ENCODE data around the gene AMIGO1.
A peak's percentile ranks its signal among the peaks of the same experiment; 100 is the strongest.

AMIGO1 gene

DNA sequence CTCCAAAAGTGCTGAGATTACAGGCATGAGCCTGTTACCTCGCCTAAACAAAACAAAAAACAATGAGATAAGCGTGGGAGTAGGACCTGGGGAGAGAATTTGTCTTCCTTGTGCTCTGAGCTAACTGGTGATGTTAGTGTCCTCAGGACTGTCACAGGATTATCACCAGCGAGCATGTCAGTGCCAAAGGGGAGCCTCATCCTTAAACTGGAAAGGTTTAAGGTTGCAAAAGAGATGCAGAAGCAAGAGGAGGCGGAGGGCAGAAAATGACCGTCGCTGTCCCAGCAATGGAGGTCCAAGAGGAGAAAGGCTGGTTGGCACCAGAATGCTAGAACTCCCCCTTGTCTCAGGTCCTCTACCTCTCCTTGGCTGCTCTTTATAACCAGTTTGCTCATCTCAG is 39.3 kb downstream of the AMIGO1 start:
- no peak for DNase-seq (ENCODE audit: low spot score)
- TF ChIP-seq, protein P1, sequence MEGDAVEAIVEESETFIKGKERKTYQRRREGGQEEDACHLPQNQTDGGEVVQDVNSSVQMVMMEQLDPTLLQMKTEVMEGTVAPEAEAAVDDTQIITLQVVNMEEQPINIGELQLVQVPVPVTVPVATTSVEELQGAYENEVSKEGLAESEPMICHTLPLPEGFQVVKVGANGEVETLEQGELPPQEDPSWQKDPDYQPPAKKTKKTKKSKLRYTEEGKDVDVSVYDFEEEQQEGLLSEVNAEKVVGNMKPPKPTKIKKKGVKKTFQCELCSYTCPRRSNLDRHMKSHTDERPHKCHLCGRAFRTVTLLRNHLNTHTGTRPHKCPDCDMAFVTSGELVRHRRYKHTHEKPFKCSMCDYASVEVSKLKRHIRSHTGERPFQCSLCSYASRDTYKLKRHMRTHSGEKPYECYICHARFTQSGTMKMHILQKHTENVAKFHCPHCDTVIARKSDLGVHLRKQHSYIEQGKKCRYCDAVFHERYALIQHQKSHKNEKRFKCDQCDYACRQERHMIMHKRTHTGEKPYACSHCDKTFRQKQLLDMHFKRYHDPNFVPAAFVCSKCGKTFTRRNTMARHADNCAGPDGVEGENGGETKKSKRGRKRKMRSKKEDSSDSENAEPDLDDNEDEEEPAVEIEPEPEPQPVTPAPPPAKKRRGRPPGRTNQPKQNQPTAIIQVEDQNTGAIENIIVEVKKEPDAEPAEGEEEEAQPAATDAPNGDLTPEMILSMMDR (IDR thresholded peaks at IDR 0.05), result no peak
- no peak overlapping the region for H3K4me3 ChIP-seq
- no peak overlapping the region for H3K27ac ChIP-seq

DNA sequence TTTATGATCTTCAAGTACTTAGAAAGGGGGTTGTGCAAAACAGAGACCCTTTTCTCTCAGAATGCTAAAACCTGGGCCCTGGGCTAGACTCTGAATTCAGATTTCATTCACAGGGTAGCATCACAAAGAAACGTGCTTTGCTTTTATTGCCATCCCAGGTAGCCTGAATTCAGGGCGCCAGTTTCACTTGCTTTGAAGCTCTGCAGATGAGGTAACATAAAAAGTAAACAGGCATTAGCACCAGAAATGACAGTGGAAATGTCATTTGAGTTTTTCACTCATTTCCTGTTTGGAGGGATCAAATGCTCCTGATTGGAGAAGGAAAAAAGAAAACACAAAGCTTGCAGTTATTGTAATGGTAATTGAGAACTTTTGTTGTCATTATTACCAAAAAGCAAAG is 40.6 kb downstream of the AMIGO1 start:
- DNase-seq (ENCODE audit: low spot score), result no peak
- no peak overlapping the region for H3K27ac ChIP-seq
- TF ChIP-seq, protein P1 (IDR thresholded peaks at IDR 0.05), result no peak
- H3K4me3 ChIP-seq, result no peak overlapping the region

- Histone ChIP-seq H3K27ac (no peak overlapping the region), H3K4me3 (no peak overlapping the region)
- DNase-seq (ENCODE audit: low spot score), result no peak
- TF ChIP-seq, protein P1 (IDR thresholded peaks at IDR 0.05), result no peak
Measured at GRCh38 chr1:109468061-109468460, 41.5 kb downstream of the AMIGO1 start.

DNA sequence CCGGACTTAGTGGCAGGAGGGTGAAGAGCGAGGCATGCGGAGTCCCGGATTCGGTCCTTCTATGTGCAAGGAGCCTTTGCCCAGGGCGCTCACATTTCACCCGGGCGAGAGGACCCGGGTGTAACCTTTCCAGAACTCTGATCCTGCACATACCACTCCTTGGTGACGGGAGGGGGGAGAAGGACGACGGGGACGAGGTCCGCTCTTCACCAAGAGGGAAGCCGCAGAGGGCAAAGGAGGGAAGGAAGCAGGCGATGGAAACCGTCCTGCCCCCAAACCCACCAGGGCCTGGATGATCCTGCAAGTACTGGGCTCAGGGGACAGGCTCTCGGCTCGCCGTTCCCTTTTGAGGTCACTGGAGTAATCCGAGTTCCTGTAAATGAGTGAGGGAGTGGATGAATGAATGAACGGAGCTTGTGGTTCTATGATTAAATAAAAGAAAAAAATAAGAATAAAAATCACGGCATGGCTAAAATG is 42.2 kb downstream of the AMIGO1 start:
- TF ChIP-seq, protein P1 (IDR thresholded peaks at IDR 0.05), result no peak
- H3K27ac ChIP-seq, result peak overlapping the region; percentile 64 to 82
- peak overlapping the region; percentile 77 for H3K4me3 ChIP-seq
- no peak for DNase-seq (ENCODE audit: low spot score)

DNA sequence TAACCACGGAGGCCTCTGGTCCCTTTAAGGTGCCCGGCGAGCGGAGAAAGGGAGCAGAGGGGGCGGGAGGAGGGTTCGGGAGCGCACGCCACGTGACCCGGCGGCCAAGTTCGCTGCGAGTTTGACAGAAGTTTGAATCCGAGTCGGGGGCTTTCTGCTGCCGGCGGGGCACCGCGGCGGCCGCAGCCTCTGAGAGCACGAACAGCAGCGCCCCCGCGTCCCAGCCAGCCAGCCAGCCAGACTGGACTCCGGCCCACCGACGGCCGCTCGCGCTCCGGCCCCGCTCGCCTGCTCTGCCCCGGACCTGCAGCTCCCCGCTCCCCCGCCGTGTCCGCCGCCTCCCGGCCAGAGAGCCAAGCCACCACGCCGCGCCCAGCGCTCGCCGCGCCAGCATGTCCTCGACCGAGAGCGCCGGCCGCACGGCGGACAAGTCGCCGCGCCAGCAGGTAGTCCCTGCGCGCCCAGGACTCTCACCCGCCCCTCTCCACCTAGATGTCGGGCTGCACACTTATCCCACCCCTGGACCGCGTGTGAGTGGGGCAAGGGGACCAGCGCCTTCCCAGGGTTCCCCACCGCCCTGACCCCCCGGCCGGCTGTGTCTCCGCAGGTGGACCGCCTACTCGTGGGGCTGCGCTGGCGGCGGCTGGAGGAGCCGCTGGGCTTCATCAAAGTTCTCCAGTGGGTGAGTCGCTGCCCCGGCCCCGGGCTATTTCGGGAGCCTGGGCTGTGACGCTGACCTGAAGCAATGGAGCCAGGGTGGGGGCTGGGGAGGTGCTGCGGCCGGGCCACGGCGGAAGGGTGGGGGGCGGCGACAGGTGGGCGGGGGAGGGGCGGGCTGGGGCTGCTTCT is 42.9 kb downstream of the AMIGO1 start, which contains the start of gene SYPL2:
Gene SYPL2, plus strand, starts transcription at position 95 of the 849 bp plus-strand sequence. Its CDS starts 298 bp downstream, at position 393.
- Histone ChIP-seq H3K4me3 (peak within 1 kb of the TSS; percentile 77), H3K27ac (peak within 1 kb of the TSS; percentile 64 to 82)
- TF ChIP-seq, protein P1 (IDR thresholded peaks at IDR 0.05), result no peak
- DNase-seq (ENCODE audit: low spot score), result peak; percentile 84

DNA sequence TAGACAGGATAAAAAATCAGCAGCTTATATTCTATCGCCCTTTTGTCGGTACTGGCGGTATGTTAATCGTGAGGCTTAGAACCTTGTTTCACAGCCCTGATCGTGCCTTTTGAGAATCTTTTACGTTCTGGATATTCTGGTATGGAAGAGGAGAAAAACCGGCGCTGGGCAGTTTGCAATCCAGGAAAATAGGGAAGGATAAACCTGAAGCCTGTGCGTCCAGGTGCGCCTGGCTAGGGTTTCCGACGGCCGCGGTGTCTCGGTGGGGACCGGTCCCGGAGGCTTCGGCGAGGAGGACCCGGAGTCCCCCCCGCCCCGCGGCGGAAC is 43.4 kb downstream of the AMIGO1 start:
- no peak for DNase-seq (ENCODE audit: low spot score)
- H3K4me3 ChIP-seq, result peak overlapping the region; percentile 77
- TF ChIP-seq, protein P1 (IDR thresholded peaks at IDR 0.05), result no peak
- H3K27ac ChIP-seq, result peak overlapping the region; percentile 64 to 82

- Histone ChIP-seq H3K27ac (no peak overlapping the region), H3K4me3 (no peak overlapping the region)
- no peak for DNase-seq (ENCODE audit: low spot score)
- TF ChIP-seq, protein P1 (IDR thresholded peaks at IDR 0.05), result no peak
Measured at GRCh38 chr1:109457819-109458218, 51.7 kb downstream of the AMIGO1 start.

Data from coronary artery (tissue), 2 donors.